Neutrophil (primary cell): ENCODE measurements around the gene ITGB3BP.
"Not testable (repeated sequence)": the region's sequence is repeated elsewhere in the genome, so short reads cannot be mapped to it uniquely, and the experiment has no call there.

Experiments used
- H3K27ac ChIP-seq: fragments of 200-600 bp; sonication (generic); 2 replicates; pipeline ENCODE4 v1.5.1; 2016; ENCODE audit warnings: mild to moderate bottlenecking, moderate library complexity
- H3K27me3 ChIP-seq: fragments of 200-600 bp; sonication (generic); 2 replicates; pipeline ENCODE4 v1.6.0; 2016; ENCODE audit warnings: mild to moderate bottlenecking
- H3K36me3 ChIP-seq: fragments of 200-600 bp; sonication (generic); 2 replicates; pipeline ENCODE4 v1.5.1; 2017
- H3K4me1 ChIP-seq, 2 experiments: fragments of 200-600 bp in 1 of 2; sonication (generic) in 1 of 2; 1 replicate in 1 of 2; 2 replicates in 1 of 2; pipeline versions ENCODE4 v1.5.1 to v1.6.1; 2013 to 2016; ENCODE audit warnings: low read depth in 1 of 2, low read length in 1 of 2, mild to moderate bottlenecking in 1 of 2, moderate library complexity in 1 of 2; ENCODE audit not compliant: control insufficient read depth in 1 of 2, insufficient read depth in 1 of 2
- H3K4me3 ChIP-seq, 2 experiments: fragments of 200-600 bp in 1 of 2; sonication (generic) in 1 of 2; 1 replicate in 1 of 2; 2 replicates in 1 of 2; pipeline ENCODE4 v1.5.1; 2013 to 2016; ENCODE audit warnings: low read depth in 1 of 2, low read length in 1 of 2, mild to moderate bottlenecking in 1 of 2, moderate library complexity in 1 of 2
- H3K9me3 ChIP-seq: fragments of 200-600 bp; sonication (generic); 2 replicates; pipeline ENCODE4 v1.5.1; 2016
- CTCF ChIP-seq: fragments of 200-600 bp; sonication (generic); IDR thresholded peaks from 2 replicates; pipeline ENCODE4 v1.5.1; 2016; ENCODE audit warnings: antibody characterized with exemption

Gene ITGB3BP

GRCh38 chr1:63487336-63488065 lies 35.5 kb downstream of the ITGB3BP start:
- Histone ChIP-seq H3K4me1 (no peaks in the 10 kb centered on the region), H3K27me3 (no peaks in the 10 kb centered on the region), H3K27ac (no peak overlapping the region), H3K36me3 (no peaks in the 10 kb centered on the region), H3K9me3 (no peaks in the 10 kb centered on the region), H3K4me3 (no peak overlapping the region)
- TF ChIP-seq CTCF, result no peak

GRCh38 chr1:63486629-63487028 lies 36.4 kb downstream of the ITGB3BP start:
- H3K4me3 ChIP-seq, result no peak overlapping the region
- no peaks in the 10 kb centered on the region for H3K27me3 ChIP-seq
- H3K36me3 ChIP-seq, result no peaks in the 10 kb centered on the region
- no peak for TF ChIP-seq CTCF
- H3K27ac ChIP-seq, result no peak overlapping the region
- no peaks in the 10 kb centered on the region for H3K9me3 ChIP-seq
- peaks cover 0 to under 1% of the 10 kb centered on the region in 2 experiments for H3K4me1 ChIP-seq

GRCh38 chr1:63480057-63480456 lies 43.0 kb downstream of the ITGB3BP start:
- H3K36me3 ChIP-seq, result no peaks in the 10 kb centered on the region
- H3K4me3 ChIP-seq, result no peak overlapping the region
- H3K4me1 ChIP-seq, result peaks cover 0 to 9% of the 10 kb centered on the region in 2 experiments
- H3K9me3 ChIP-seq, result no peaks in the 10 kb centered on the region
- no peak overlapping the region for H3K27ac ChIP-seq
- no peaks in the 10 kb centered on the region for H3K27me3 ChIP-seq
- no peak for TF ChIP-seq CTCF

- no peaks in the 10 kb centered on the region for H3K27me3 ChIP-seq
- H3K9me3 ChIP-seq, result no peaks in the 10 kb centered on the region
- H3K27ac ChIP-seq, result no peak overlapping the region
- no peaks in the 10 kb centered on the region for H3K36me3 ChIP-seq
- H3K4me1 ChIP-seq, result no peaks in the 10 kb centered on the region
- H3K4me3 ChIP-seq, result no peak overlapping the region
- no peak for TF ChIP-seq CTCF
Observed at GRCh38 chr1:63475761-63476160, 47.3 kb downstream of the ITGB3BP start.

- peaks cover 31 to 36% of the 10 kb centered on the region in 2 experiments for H3K4me1 ChIP-seq
- not testable (repeated sequence) for H3K36me3 ChIP-seq, H3K27ac ChIP-seq, H3K4me3 ChIP-seq, H3K27me3 ChIP-seq, H3K9me3 ChIP-seq
Observed at GRCh38 chr1:63468683-63469082, 54.3 kb downstream of the ITGB3BP start.

- H3K27me3 ChIP-seq, result no peaks in the 10 kb centered on the region
- no peaks in the 10 kb centered on the region for H3K36me3 ChIP-seq
- no peak overlapping the region for H3K27ac ChIP-seq
- H3K4me3 ChIP-seq, result no peak overlapping the region
- peaks cover 45 to 50% of the 10 kb centered on the region in 2 experiments for H3K4me1 ChIP-seq
- TF ChIP-seq CTCF, result no peak
- no peaks in the 10 kb centered on the region for H3K9me3 ChIP-seq
Observed at GRCh38 chr1:63466759-63467158, 56.3 kb downstream of the ITGB3BP start.
